ENCODE measurements around the gene GRID1. TPM values are rescaled to one million over a fixed set of nuclear protein-coding genes. Genes with fewer than 3 reads are reported as not detected.
"Not testable (repeated sequence)": the region's sequence is repeated elsewhere in the genome, so short reads cannot be mapped to it uniquely, and the experiment has no call there.

The GRID1 gene
- total RNA-seq, 1 donor from 2014 or later = 0.22 TPM

DNA sequence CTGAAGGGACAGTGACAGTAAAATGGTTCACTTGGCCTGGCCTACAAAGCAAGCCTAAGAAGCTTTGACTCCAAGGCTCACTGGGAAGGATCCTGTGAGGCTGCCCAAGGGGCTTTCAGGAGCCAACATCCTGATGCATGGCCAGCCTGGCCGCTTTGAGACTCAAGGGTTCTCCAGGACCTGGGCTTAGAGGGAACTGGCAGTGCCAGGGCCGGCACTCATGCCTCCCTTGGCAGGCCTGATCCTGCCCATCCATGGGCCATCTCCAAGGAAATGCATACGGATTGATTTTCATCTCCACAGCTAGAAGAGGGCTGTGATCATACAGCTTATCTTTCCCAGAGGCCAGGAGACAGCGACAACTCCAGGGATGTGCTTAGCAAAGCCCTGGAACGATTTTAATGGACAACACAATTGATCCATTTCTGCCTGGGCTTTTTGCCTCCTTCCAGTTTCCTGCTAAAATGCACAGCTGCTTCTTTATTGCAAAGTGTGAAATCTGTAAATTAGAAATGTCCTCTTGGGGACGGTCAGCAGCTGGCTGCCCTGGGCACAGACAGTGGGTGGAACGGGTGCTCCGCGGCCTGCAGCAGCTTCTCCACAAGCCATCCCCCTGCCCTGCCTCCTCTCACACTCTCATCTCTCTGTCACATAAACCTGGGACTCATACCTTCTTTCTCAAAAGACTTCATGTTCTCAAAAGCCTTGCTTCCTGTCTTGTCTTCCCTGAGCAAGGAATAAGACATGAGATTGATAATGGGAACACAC is 288.5 kb downstream of the GRID1 start:
- Mint-ChIP-seq H3K9me3 (ENCODE audit: low read depth) (no peaks in the 10 kb centered on the region), H3K27me3 (peaks cover 10% of the 10 kb centered on the region)
- TF ChIP-seq, protein P1, sequence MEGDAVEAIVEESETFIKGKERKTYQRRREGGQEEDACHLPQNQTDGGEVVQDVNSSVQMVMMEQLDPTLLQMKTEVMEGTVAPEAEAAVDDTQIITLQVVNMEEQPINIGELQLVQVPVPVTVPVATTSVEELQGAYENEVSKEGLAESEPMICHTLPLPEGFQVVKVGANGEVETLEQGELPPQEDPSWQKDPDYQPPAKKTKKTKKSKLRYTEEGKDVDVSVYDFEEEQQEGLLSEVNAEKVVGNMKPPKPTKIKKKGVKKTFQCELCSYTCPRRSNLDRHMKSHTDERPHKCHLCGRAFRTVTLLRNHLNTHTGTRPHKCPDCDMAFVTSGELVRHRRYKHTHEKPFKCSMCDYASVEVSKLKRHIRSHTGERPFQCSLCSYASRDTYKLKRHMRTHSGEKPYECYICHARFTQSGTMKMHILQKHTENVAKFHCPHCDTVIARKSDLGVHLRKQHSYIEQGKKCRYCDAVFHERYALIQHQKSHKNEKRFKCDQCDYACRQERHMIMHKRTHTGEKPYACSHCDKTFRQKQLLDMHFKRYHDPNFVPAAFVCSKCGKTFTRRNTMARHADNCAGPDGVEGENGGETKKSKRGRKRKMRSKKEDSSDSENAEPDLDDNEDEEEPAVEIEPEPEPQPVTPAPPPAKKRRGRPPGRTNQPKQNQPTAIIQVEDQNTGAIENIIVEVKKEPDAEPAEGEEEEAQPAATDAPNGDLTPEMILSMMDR (IDR thresholded peaks at IDR 0.05; ENCODE audit: unreplicated experiment) = no peak

DNA sequence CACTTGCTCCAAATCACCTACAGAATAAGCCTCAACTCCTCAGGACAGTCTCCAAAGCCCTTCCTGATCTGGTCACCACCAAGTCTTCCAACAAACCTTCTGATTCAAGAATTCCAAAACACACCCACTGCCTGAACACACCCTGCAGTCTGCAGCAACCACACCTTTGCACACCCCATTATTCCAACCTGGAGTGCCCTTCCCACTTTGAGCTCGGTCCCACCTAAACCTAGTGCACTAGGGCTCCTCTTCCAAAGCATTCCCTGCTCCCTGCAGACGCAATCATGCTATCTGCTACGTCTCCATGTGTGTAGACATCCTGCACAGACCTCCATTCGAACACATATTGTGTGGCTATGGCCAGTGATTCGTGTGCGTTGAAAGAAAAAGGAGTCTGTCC is 289.3 kb downstream of the GRID1 start:
- Mint-ChIP-seq H3K27ac (no peak overlapping the region), H3K27me3 (peaks cover 7% of the 10 kb centered on the region), H3K9me3 (ENCODE audit: low read depth) (no peaks in the 10 kb centered on the region), H3K4me3 (ENCODE audit: low read depth) (no peak overlapping the region), H3K4me1 (ENCODE audit: low read depth) (no peaks in the 10 kb centered on the region), H3K36me3 (ENCODE audit: insufficient read depth) (no peaks in the 10 kb centered on the region)
- DNase-seq (ENCODE audit: low spot score, unreplicated experiment) = no peak
- TF ChIP-seq, protein P1 (IDR thresholded peaks at IDR 0.05; ENCODE audit: unreplicated experiment) = no peak

More for the DNA sequence above, 288.5 kb downstream of the GRID1 start:
- no peaks in the 10 kb centered on the region for H3K36me3 Mint-ChIP-seq (ENCODE audit: insufficient read depth)
- H3K4me1 Mint-ChIP-seq (ENCODE audit: low read depth) = no peaks in the 10 kb centered on the region
- no peak for DNase-seq (ENCODE audit: low spot score, unreplicated experiment)
- no peak overlapping the region for H3K27ac Mint-ChIP-seq
- no peak overlapping the region for H3K4me3 Mint-ChIP-seq (ENCODE audit: low read depth)

GRCh38 chr10:86076497-86076896 is 290.1 kb downstream of the GRID1 start:
- H3K9me3 Mint-ChIP-seq (ENCODE audit: low read depth); DNase-seq (ENCODE audit: low spot score, unreplicated experiment); H3K4me1 Mint-ChIP-seq (ENCODE audit: low read depth); H3K27ac Mint-ChIP-seq; H3K4me3 Mint-ChIP-seq (ENCODE audit: low read depth); H3K36me3 Mint-ChIP-seq (ENCODE audit: insufficient read depth): not testable (repeated sequence)
- peaks cover 12% of the 10 kb centered on the region for H3K27me3 Mint-ChIP-seq

DNA sequence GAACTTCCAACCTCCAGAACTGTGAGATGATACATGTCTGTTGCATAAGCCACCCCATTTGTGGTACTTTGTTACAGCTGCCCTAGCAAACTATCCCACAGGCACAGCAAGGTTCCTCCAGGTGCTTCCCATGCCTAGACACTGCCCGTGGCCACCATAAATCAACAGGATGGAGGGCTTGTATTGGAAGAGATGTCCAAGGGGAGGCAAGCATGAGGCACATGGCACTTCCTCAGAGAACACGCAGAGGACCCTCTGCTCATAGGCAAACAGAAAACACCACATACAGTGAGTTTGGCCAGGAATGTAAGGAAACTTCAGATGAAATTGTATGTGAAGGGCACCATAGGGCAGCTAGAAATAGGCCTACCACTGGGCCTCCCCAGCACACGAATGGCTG is 291.1 kb downstream of the GRID1 start:
- Mint-ChIP-seq H3K9me3 (ENCODE audit: low read depth) (no peaks in the 10 kb centered on the region), H3K4me3 (ENCODE audit: low read depth) (no peak overlapping the region), H3K36me3 (ENCODE audit: insufficient read depth) (no peaks in the 10 kb centered on the region), H3K4me1 (ENCODE audit: low read depth) (no peaks in the 10 kb centered on the region), H3K27ac (no peak overlapping the region), H3K27me3 (peaks cover 6% of the 10 kb centered on the region)
- TF ChIP-seq, protein P1 (IDR thresholded peaks at IDR 0.05; ENCODE audit: unreplicated experiment) = no peak
- DNase-seq (ENCODE audit: low spot score, unreplicated experiment) = no peak

GRCh38 chr10:86074294-86074693 is 292.3 kb downstream of the GRID1 start:
- Mint-ChIP-seq H3K36me3 (ENCODE audit: insufficient read depth) (no peaks in the 10 kb centered on the region), H3K9me3 (ENCODE audit: low read depth) (no peaks in the 10 kb centered on the region), H3K27ac (no peak overlapping the region), H3K27me3 (peaks cover 6% of the 10 kb centered on the region), H3K4me3 (ENCODE audit: low read depth) (no peak overlapping the region), H3K4me1 (ENCODE audit: low read depth) (no peaks in the 10 kb centered on the region)
- TF ChIP-seq, protein P1 (IDR thresholded peaks at IDR 0.05; ENCODE audit: unreplicated experiment) = no peak
- no peak for DNase-seq (ENCODE audit: low spot score, unreplicated experiment)

Measured in progenitor cell of endocrine pancreas (in vitro differentiated cells).